H1 (cell line): ENCODE measurements around the gene HSD3B1. TPM values are rescaled to one million over a fixed set of nuclear protein-coding genes. Genes with fewer than 3 reads are reported as not detected.

ENCODE experiments used
- CTCF ChIA-PET: fragments of 300-600 bp; sonication (Branson Sonifier 250); formaldehyde crosslinking; loops from one replicate; lab custom pipeline; 2021; ENCODE audit not compliant: partially characterized antibody; lab: Charles Lee
- POLR2A ChIA-PET: fragments of 300-600 bp; sonication (Branson Sonifier 250); formaldehyde crosslinking; loops from one replicate; lab custom pipeline; 2021; ENCODE audit warnings: inconsistent platforms; ENCODE audit not compliant: partially characterized antibody; lab: Charles Lee
- DNase-seq, 2 experiments: peaks; one replicate each; pipeline versions ENCODE4 v3.0.0 to v3.0.0-alpha.2; 2010 to 2022; ENCODE audit warnings: low spot score in 2 of 2, low read depth in 1 of 2, mixed read lengths in 1 of 2
- FAIRE-seq: peaks from 2 replicates; lab custom pipeline; 2011; peaks lifted over from hg19 to GRCh38; lab: Jason Lieb, UNC
- H2AFZ ChIP-seq: 2 replicates; pipeline ENCODE4 v1.8.1; 2012; ENCODE audit warnings: low read length, inconsistent platforms
- H2AK5ac ChIP-seq: 2 replicates; pipeline ENCODE4 v1.6.1; 2013; ENCODE audit warnings: low read depth, low read length
- H2BK120ac ChIP-seq: replicated peaks from 2 replicates; pipeline ENCODE3; 2013; ENCODE audit warnings: low read depth, low read length, inconsistent platforms
- H2BK12ac ChIP-seq: 2 replicates; pipeline ENCODE4 v1.6.1; 2013; ENCODE audit warnings: low read depth, low read length
- H2BK15ac ChIP-seq: 2 replicates; pipeline ENCODE4 v1.6.1; 2013; ENCODE audit warnings: low read length
- H2BK20ac ChIP-seq: 2 replicates; pipeline ENCODE4 v1.6.1; 2013; ENCODE audit warnings: low read length
- H2BK5ac ChIP-seq: 2 replicates; pipeline ENCODE4 v1.6.1; 2013; ENCODE audit warnings: low read depth, low read length
- H3K14ac ChIP-seq: 2 replicates; pipeline ENCODE4 v1.6.1; 2013; ENCODE audit warnings: inconsistent platforms; ENCODE audit not compliant: insufficient read length
- H3K18ac ChIP-seq: 2 replicates; pipeline ENCODE4 v1.6.1; 2013; ENCODE audit warnings: low read length; ENCODE audit errors: extremely low read depth
- H3K23ac ChIP-seq: 2 replicates; pipeline ENCODE4 v1.6.1; 2013; ENCODE audit warnings: inconsistent platforms; ENCODE audit not compliant: insufficient read length
- H3K23me2 ChIP-seq: 2 replicates; pipeline ENCODE4 v1.6.1; 2013; ENCODE audit warnings: low read depth, low read length
- H3K27ac ChIP-seq: 2 replicates; pipeline ENCODE4 v1.6.1; 2011; ENCODE audit warnings: low read depth, low read length, inconsistent platforms
- H3K27me3 ChIP-seq, 4 experiments: replicated peaks in 1 of 4; 1 replicate in 1 of 4; 2 replicates in 3 of 4; pipeline versions ENCODE4 v1.6.1 to v1.8.1; 2011 to 2013; ENCODE audit warnings: low read length in 3 of 4, mild to moderate bottlenecking in 3 of 4, inconsistent platforms in 2 of 4, mixed read lengths in 2 of 4, moderate library complexity in 1 of 4; ENCODE audit not compliant: control insufficient read depth in 3 of 4, insufficient read depth in 3 of 4; ENCODE audit errors: extremely low read depth in 1 of 4
- H3K36me3 ChIP-seq, 4 experiments: 2 replicates each; pipeline versions ENCODE4 v1.6.1 to v1.8.1; 2011 to 2013; ENCODE audit warnings: mild to moderate bottlenecking in 4 of 4, low read length in 3 of 4, moderate library complexity in 2 of 4, control low read depth in 1 of 4, inconsistent platforms in 1 of 4; ENCODE audit not compliant: insufficient read depth in 4 of 4, control insufficient read depth in 2 of 4
- H3K4ac ChIP-seq: replicated peaks from 2 replicates; pipeline ENCODE3; 2013; ENCODE audit warnings: low read length, low read depth, mixed read lengths, inconsistent platforms; ENCODE audit not compliant: insufficient read length
- H3K4me1 ChIP-seq, 4 experiments: replicated peaks in 1 of 4; 1 replicate in 1 of 4; 2 replicates in 3 of 4; pipeline versions ENCODE4 v1.6.1 to v1.8.1; 2011 to 2013; ENCODE audit warnings: low read length in 3 of 4, inconsistent platforms in 2 of 4, mixed read lengths in 1 of 4; ENCODE audit not compliant: insufficient read depth in 4 of 4, control insufficient read depth in 3 of 4
- H3K4me2 ChIP-seq, 2 experiments: 2 replicates each; pipeline versions ENCODE4 v1.6.1 to v1.8.1; 2011 to 2013; ENCODE audit warnings: low read depth in 2 of 2, low read length in 2 of 2, control low read depth in 1 of 2, inconsistent platforms in 1 of 2, mild to moderate bottlenecking in 1 of 2; ENCODE audit not compliant: insufficient read depth in 1 of 2
- H3K4me3 ChIP-seq, 4 experiments: fragments of 200-600, 300-600 bp in 1 of 4; sonication (generic), shearing (Covaris generic), sonication (Bioruptor Twin) in 1 of 4; 2 replicates each; pipeline versions ENCODE4 v1.5.1 to v1.8.1; 2011 to 2016; ENCODE audit warnings: low read length in 4 of 4, low read depth in 3 of 4, control low read depth in 2 of 4, inconsistent platforms in 2 of 4, mild to moderate bottlenecking in 2 of 4, mixed read lengths in 1 of 4, moderate library complexity in 1 of 4; ENCODE audit not compliant: insufficient read depth in 2 of 4; ENCODE audit errors: extremely low read depth in 1 of 4
- H3K56ac ChIP-seq: replicated peaks from 2 replicates; pipeline ENCODE3; 2013; ENCODE audit warnings: low read depth, mild to moderate bottlenecking, mixed read lengths, low read length, inconsistent platforms; ENCODE audit not compliant: insufficient read length
- H3K79me1 ChIP-seq: 2 replicates; pipeline ENCODE4 v1.6.1; 2013; ENCODE audit warnings: low read depth, low read length, control low read depth
- H3K79me2 ChIP-seq, 2 experiments: 2 replicates each; pipeline versions ENCODE4 v1.6.1 to v1.8.1; 2012 to 2013; ENCODE audit warnings: low read length in 2 of 2, mild to moderate bottlenecking in 2 of 2, inconsistent platforms in 1 of 2; ENCODE audit not compliant: insufficient read depth in 2 of 2, control insufficient read depth in 1 of 2
- H3K9ac ChIP-seq, 4 experiments: replicated peaks in 1 of 4; 1 replicate in 1 of 4; 2 replicates in 3 of 4; pipeline versions ENCODE4 v1.6.1 to v1.8.1; 2011 to 2013; ENCODE audit warnings: low read depth in 3 of 4, low read length in 3 of 4, control low read depth in 2 of 4, mild to moderate bottlenecking in 2 of 4, moderate library complexity in 2 of 4, inconsistent platforms in 1 of 4; ENCODE audit errors: extremely low read depth in 1 of 4
- H3K9me3 ChIP-seq, 2 experiments: 2 replicates each; pipeline versions ENCODE4 v1.6.1 to v1.8.1; 2012 to 2013; ENCODE audit warnings: mild to moderate bottlenecking in 2 of 2, moderate library complexity in 2 of 2, control low read depth in 1 of 2, inconsistent platforms in 1 of 2, low read depth in 1 of 2, low read length in 1 of 2, mixed read lengths in 1 of 2; ENCODE audit not compliant: insufficient read depth in 2 of 2
- H4K20me1 ChIP-seq, 2 experiments: replicated peaks in 1 of 2; 2 replicates each; pipeline versions ENCODE3 to v1.8.1; 2011 to 2013; ENCODE audit warnings: inconsistent platforms in 2 of 2, low read length in 2 of 2, mild to moderate bottlenecking in 1 of 2; ENCODE audit not compliant: insufficient read depth in 2 of 2, control insufficient read depth in 1 of 2
- H4K5ac ChIP-seq: 2 replicates; pipeline ENCODE4 v1.6.1; 2013; ENCODE audit warnings: low read length, low read depth, mixed read lengths, inconsistent platforms; ENCODE audit not compliant: insufficient read length
- H4K8ac ChIP-seq: 2 replicates; pipeline ENCODE4 v1.8.0; 2013; ENCODE audit warnings: mild to moderate bottlenecking, moderate library complexity, low read length, inconsistent platforms; ENCODE audit not compliant: insufficient read depth; ENCODE audit errors: extremely low read depth
- H4K91ac ChIP-seq: replicated peaks from 2 replicates; pipeline ENCODE3; 2013; ENCODE audit warnings: low read length, mixed read lengths, inconsistent platforms; ENCODE audit not compliant: insufficient read length
- ASH2L ChIP-seq: fragments of 200-600, 300-600 bp; sonication (generic); IDR thresholded peaks from one replicate; pipeline ENCODE4 v1.7.1; 2017; ENCODE audit warnings: low read length
- ATF2 ChIP-seq: IDR thresholded peaks from 2 replicates; pipeline ENCODE4 v1.6.1; 2012; ENCODE audit warnings: low read length, inconsistent platforms
- FOSL1 ChIP-seq: IDR thresholded peaks from 2 replicates; pipeline ENCODE4 v1.6.1; 2011; ENCODE audit warnings: mild to moderate bottlenecking, low read depth, low read length, moderate library complexity; ENCODE audit not compliant: insufficient read depth
- SIRT6 ChIP-seq: IDR thresholded peaks from one replicate; pipeline ENCODE4 v1.7.1; 2012; ENCODE audit warnings: low read length, inconsistent platforms
- ZNF274 ChIP-seq: IDR thresholded peaks from 2 replicates; pipeline ENCODE4 v1.7.0; 2012; ENCODE audit warnings: low read length, borderline replicate concordance; ENCODE audit errors: extremely low read depth
- polyA plus RNA-seq, 7 experiments: library from polyadenylated mRNA; depleted of rRNA in 3 of 7; stranded (reverse) in 5 of 7; unstranded in 2 of 7; fragments of >200 nt in 5 of 7; fragments of 200-250 nt in 2 of 7; gene quantifications; 1 replicate in 5 of 7; 2 replicates in 1 of 7; 4 replicates in 1 of 7; pipeline versions ENCODE4 v1.2.1 to v1.2.3, GENCODE V29; 2011 to 2013; ENCODE audit warnings: missing spikeins in 2 of 7, mixed read lengths in 2 of 7
- total RNA-seq: library from RNA; stranded (reverse); fragmentation: NEBNext Ultra II Directional; extraction: Animal tissue kit (Norgen Biotek cat#: 25700); gene quantifications from 2 replicates; pipeline ENCODE4 v1.2.1, GENCODE V29; 2021

HSD3B1 gene
- total and polyA plus RNA-seq, 2 of the 8 experiments (the other 6 are each of a cell fraction or from before 2014, with no cell fraction given) = not detected

GRCh38 chr1:119551218-119551617 is 44.2 kb downstream of the HSD3B1 start:
- ChIA-PET CTCF (interaction anchor here (1.0 to 2.0 kb wide), 11 partner anchors 18 to 194 kb away, joined by 3 to 10 read pairs (median 4); no protein-coding TSS in a partner anchor), POLR2A (no interaction called here)
- DNase-seq (no peak), FAIRE-seq (no peak)
- Histone ChIP-seq H3K27ac (no peak overlapping the region), H2AK5ac (no peak overlapping the region), H2BK20ac (no peak overlapping the region), H3K9ac (no peak overlapping the region), H3K79me1 (no peaks in the 10 kb centered on the region), H3K4me1 (no peaks in the 10 kb centered on the region), H3K18ac (no peak overlapping the region), H3K56ac (no peak overlapping the region), H2BK12ac (no peak overlapping the region), H3K14ac (no peak overlapping the region), H4K5ac (no peak overlapping the region), H3K23ac (no peak overlapping the region), H4K91ac (no peak overlapping the region), H3K4me3 (no peak overlapping the region), H4K8ac (no peak overlapping the region), H3K23me2 (no peaks in the 10 kb centered on the region), H4K20me1 (no peaks in the 10 kb centered on the region), H3K4ac (no peak overlapping the region), H3K79me2 (no peaks in the 10 kb centered on the region), H2BK5ac (no peak overlapping the region), H3K27me3 (no peaks in the 10 kb centered on the region), H3K9me3 (no peaks in the 10 kb centered on the region), H3K4me2 (no peak overlapping the region), H3K36me3 (no peaks in the 10 kb centered on the region), H2BK120ac (no peak overlapping the region), H2BK15ac (no peak overlapping the region), H2AFZ (no peak overlapping the region)
- TF ChIP-seq ATF2 (no peak), ZNF274 (no peak), ASH2L (no peak), SIRT6 (no peak), FOSL1 (no peak)
